PC-9 (cell line): ENCODE data around the gene IDH1. TPM values are rescaled to one million over a fixed set of nuclear protein-coding genes. Genes with fewer than 3 reads are reported as not detected.

ENCODE experiments used
- BruUV-seq: library from RNA; stranded (reverse); fragments of 400-500 nt; replicated peaks from 2 replicates; lab custom pipeline; 2021; lab: Mats Ljungman, UMichigan
- CTCF ChIA-PET: fragments of 300-600 bp; sonication (Branson Sonifier 250); formaldehyde crosslinking; loops from one replicate; lab custom pipeline; 2022; ENCODE audit warnings: antibody characterized with exemption; lab: Charles Lee
- POLR2A ChIA-PET: fragments of 300-600 bp; sonication (Branson Sonifier 250); formaldehyde crosslinking; loops from one replicate; lab custom pipeline; 2022; ENCODE audit warnings: antibody characterized with exemption; ENCODE audit not compliant: unreplicated experiment; lab: Charles Lee
- DNase-seq, 2 experiments: peaks; one replicate each; pipeline versions ENCODE4 v3.0.0 to v3.0.0-alpha.2; 2015 to 2022; ENCODE audit warnings: mixed read lengths in 1 of 2
- H2AFZ ChIP-seq: fragments of 200-600 bp; sonication (generic); 2 replicates; pipeline ENCODE4 v1.8.1; 2017; ENCODE audit warnings: antibody characterized with exemption
- H3F3A ChIP-seq: fragments of 200-600 bp; sonication (generic); 2 replicates; pipeline ENCODE4 v1.8.1; 2017; ENCODE audit warnings: antibody characterized with exemption, mild to moderate bottlenecking, low read depth; ENCODE audit not compliant: insufficient read depth
- H3K27ac ChIP-seq: fragments of 200-600 bp; sonication (generic); 2 replicates; pipeline ENCODE4 v1.6.1; 2016; ENCODE audit warnings: mixed run types
- H3K27me3 ChIP-seq: fragments of 200-600 bp; sonication (generic); 2 replicates; pipeline ENCODE4 v1.6.1; 2016; ENCODE audit warnings: low read depth, mixed run types; ENCODE audit not compliant: insufficient read depth
- H3K36me3 ChIP-seq: fragments of 200-600 bp; sonication (generic); 2 replicates; pipeline ENCODE4 v1.6.1; 2016; ENCODE audit warnings: low read depth, mixed run types
- H3K4me1 ChIP-seq: fragments of 200-600 bp; sonication (generic); replicated peaks from 2 replicates; pipeline ENCODE4 v1.6.1; 2016; ENCODE audit warnings: mixed run types; ENCODE audit not compliant: insufficient read depth
- H3K4me2 ChIP-seq: fragments of 200-600 bp; sonication (generic); 2 replicates; pipeline ENCODE4 v1.6.1; 2017; ENCODE audit warnings: mixed run types
- H3K4me3 ChIP-seq: fragments of 200-600 bp; sonication (generic); 2 replicates; pipeline ENCODE4 v1.6.1; 2016; ENCODE audit warnings: mixed run types
- H3K79me2 ChIP-seq: fragments of 200-600 bp; sonication (generic); 2 replicates; pipeline ENCODE4 v1.6.1; 2017; ENCODE audit warnings: low read depth, mixed run types
- H3K9me2 ChIP-seq: fragments of 200-600 bp; sonication (generic); 2 replicates; pipeline ENCODE4 v1.8.1; 2017; ENCODE audit warnings: mild to moderate bottlenecking; ENCODE audit not compliant: insufficient read depth
- H3K9me3 ChIP-seq: fragments of 200-600 bp; sonication (generic); 2 replicates; pipeline ENCODE4 v1.8.1; 2016; ENCODE audit warnings: low read depth; ENCODE audit not compliant: insufficient read depth
- H4K20me1 ChIP-seq: fragments of 200-600 bp; sonication (generic); 2 replicates; pipeline ENCODE4 v1.8.1; 2017; ENCODE audit not compliant: insufficient read depth
- EZH2 ChIP-seq: fragments of 200-600 bp; sonication (generic); IDR thresholded peaks from 2 replicates; pipeline ENCODE4 v1.8.0; 2017; ENCODE audit warnings: antibody characterized with exemption, low read depth
- intact Hi-C: fragments of 100-400 bp; cut with micrococcal nuclease; formaldehyde crosslinking; loops from one replicate; pipeline ENCODE4 v1.10.0; 2022; ENCODE audit not compliant: unreplicated experiment
- total RNA-seq: library from RNA; stranded (reverse); gene quantifications from 2 replicates; pipeline ENCODE4 v1.2.3, GENCODE V29; 2021
- TF ChIP-seq, protein P1 (sequence below): fragments of 200-600 bp; sonication (generic); conservative IDR thresholded peaks from 2 replicates; pipeline ENCODE4 v1.6.1; 2017; ENCODE audit warnings: mixed run types, antibody characterized with exemption, mild to moderate bottlenecking, moderate library complexity

Gene IDH1
- total RNA-seq, 1 experiment from 2014 or later, result 227 TPM

- TF ChIP-seq, protein P1, sequence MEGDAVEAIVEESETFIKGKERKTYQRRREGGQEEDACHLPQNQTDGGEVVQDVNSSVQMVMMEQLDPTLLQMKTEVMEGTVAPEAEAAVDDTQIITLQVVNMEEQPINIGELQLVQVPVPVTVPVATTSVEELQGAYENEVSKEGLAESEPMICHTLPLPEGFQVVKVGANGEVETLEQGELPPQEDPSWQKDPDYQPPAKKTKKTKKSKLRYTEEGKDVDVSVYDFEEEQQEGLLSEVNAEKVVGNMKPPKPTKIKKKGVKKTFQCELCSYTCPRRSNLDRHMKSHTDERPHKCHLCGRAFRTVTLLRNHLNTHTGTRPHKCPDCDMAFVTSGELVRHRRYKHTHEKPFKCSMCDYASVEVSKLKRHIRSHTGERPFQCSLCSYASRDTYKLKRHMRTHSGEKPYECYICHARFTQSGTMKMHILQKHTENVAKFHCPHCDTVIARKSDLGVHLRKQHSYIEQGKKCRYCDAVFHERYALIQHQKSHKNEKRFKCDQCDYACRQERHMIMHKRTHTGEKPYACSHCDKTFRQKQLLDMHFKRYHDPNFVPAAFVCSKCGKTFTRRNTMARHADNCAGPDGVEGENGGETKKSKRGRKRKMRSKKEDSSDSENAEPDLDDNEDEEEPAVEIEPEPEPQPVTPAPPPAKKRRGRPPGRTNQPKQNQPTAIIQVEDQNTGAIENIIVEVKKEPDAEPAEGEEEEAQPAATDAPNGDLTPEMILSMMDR, result no peak
- no peak for TF ChIP-seq EZH2
- Histone ChIP-seq H3K4me2 (no peak overlapping the region), H2AFZ (no peak overlapping the region), H3F3A (no peaks in the 10 kb centered on the region), H3K36me3 (no peaks in the 10 kb centered on the region), H3K9me2 (no peaks in the 10 kb centered on the region), H3K9me3 (no peaks in the 10 kb centered on the region), H3K4me1 (no peaks in the 10 kb centered on the region), H4K20me1 (no peaks in the 10 kb centered on the region), H3K27ac (no peak overlapping the region), H3K27me3 (no peaks in the 10 kb centered on the region), H3K4me3 (no peak overlapping the region), H3K79me2 (no peaks in the 10 kb centered on the region)
- DNase-seq, result no peak
- ChIA-PET CTCF (no interaction called here), POLR2A (no interaction called here)
- intact Hi-C loops, result no loop called here
- no TSS peak for BruUV-seq
Measured at GRCh38 chr2:208204166-208204565, 50.7 kb downstream of the IDH1 start.

DNA sequence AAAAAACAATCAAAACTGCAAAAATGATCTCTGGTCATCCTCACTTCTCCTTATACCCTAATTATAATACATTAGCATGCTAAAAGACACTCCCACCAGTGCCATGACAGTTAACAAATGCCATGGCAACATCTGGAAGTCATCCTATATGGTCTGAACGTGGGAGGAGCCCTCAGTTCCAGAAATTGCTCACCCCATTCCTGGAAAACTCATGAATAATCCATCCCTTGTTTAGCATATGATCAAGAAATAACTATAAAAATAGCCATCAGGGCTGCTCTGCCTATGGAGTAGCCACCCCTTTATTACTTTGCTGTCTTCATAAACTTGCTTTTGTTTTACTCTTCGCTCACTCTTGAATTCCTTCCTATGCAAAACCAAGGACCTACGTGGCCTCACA lies 59.3 kb downstream of the IDH1 start:
- H3K79me2 ChIP-seq, result no peaks in the 10 kb centered on the region
- no peak for DNase-seq
- ChIA-PET POLR2A (no interaction called here), CTCF (no interaction called here)
- TF ChIP-seq EZH2, result no peak
- TF ChIP-seq, protein P1, result no peak
- peaks cover 13% of the 10 kb centered on the region for H3K4me1 ChIP-seq
- H3F3A ChIP-seq, result no peaks in the 10 kb centered on the region
- intact Hi-C loops, result no loop called here
- H3K27me3 ChIP-seq, result no peaks in the 10 kb centered on the region
- H3K36me3 ChIP-seq, result no peaks in the 10 kb centered on the region
- H3K4me3 ChIP-seq, result no peak overlapping the region
- H3K9me3 ChIP-seq, result no peaks in the 10 kb centered on the region
- no TSS peak for BruUV-seq
- no peak overlapping the region for H3K4me2 ChIP-seq
- H4K20me1 ChIP-seq, result no peaks in the 10 kb centered on the region
- H3K9me2 ChIP-seq, result no peaks in the 10 kb centered on the region
- no peak overlapping the region for H3K27ac ChIP-seq
- no peak overlapping the region; the same call in 1 of the 2 replicates for H2AFZ ChIP-seq

GRCh38 chr2:208192611-208193236 lies 62.1 kb downstream of the IDH1 start:
- H3K9me2 ChIP-seq, result no peaks in the 10 kb centered on the region
- peak overlapping the region; percentile 44; the same call in 1 of the 2 replicates for H2AFZ ChIP-seq
- no peak overlapping the region for H3K27ac ChIP-seq
- H3K27me3 ChIP-seq, result no peaks in the 10 kb centered on the region
- peak overlapping the region; percentile 49 for H3K4me2 ChIP-seq
- intact Hi-C loops, result no loop called here
- no peaks in the 10 kb centered on the region for H3K79me2 ChIP-seq
- CTCF ChIA-PET, result no interaction called here
- no TSS peak for BruUV-seq
- no peaks in the 10 kb centered on the region for H3K36me3 ChIP-seq
- H4K20me1 ChIP-seq, result no peaks in the 10 kb centered on the region
- H3K4me3 ChIP-seq, result no peak overlapping the region
- H3K4me1 ChIP-seq, result peaks cover 13% of the 10 kb centered on the region
- no peak for TF ChIP-seq EZH2
- TF ChIP-seq, protein P1, result no peak
- no peaks in the 10 kb centered on the region for H3K9me3 ChIP-seq
- H3F3A ChIP-seq, result no peaks in the 10 kb centered on the region
- POLR2A ChIA-PET, result interaction anchor here (0.6 kb wide), 1 partner anchor 59 kb away, joined by 12 read pairs; no protein-coding TSS in a partner anchor
- DNase-seq, result peak; percentile 45 to 75
